ENCODE data around the gene INSRR. TPM values are rescaled to one million over a fixed set of nuclear protein-coding genes. Genes with fewer than 3 reads are reported as not detected.

INSRR gene
- total RNA-seq, 2 experiments from 2014 or later, result 0.47 to 0.54 TPM

GRCh38 chr1:156797212-156797871, 61.6 kb downstream of the INSRR start:
- Mint-ChIP-seq H3K4me1 (ENCODE audit: low read depth) (peaks cover 6% of the 10 kb centered on the region), H3K9me3 (no peaks in the 10 kb centered on the region), H3K27me3 (no peaks in the 10 kb centered on the region), H3K36me3 (ENCODE audit: low read depth) (peaks cover 45% of the 10 kb centered on the region), H3K4me3 (no peak overlapping the region), H3K27ac (no peak overlapping the region)
- ATAC-seq (peak; percentile 84), DNase-seq (peak; percentile 77)
- intact Hi-C loops (cut with micrococcal nuclease), result no loop called here
- ChIA-PET POLR2A (interaction anchor here (1.0 to 3.3 kb wide), 5 partner anchors 10 to 63 kb away, joined by 3 to 17 read pairs (median 11); partner anchors contain the start of gene NTRK1), CTCF (interaction anchor here (0.6 to 10.4 kb wide), 31 partner anchors 9 to 149 kb away, joined by 3 to 214 read pairs (median 4); partner anchors contain the start of genes INSRR, NES, NTRK1 and PEAR1)
- TF ChIP-seq CTCF (IDR thresholded peaks at IDR 0.05), result peak; percentile 91

GRCh38 chr1:156796340-156797097, 62.4 kb downstream of the INSRR start:
- Mint-ChIP-seq H3K27me3 (no peaks in the 10 kb centered on the region), H3K4me1 (ENCODE audit: low read depth) (peaks cover 4% of the 10 kb centered on the region), H3K9me3 (no peaks in the 10 kb centered on the region), H3K4me3 (no peak overlapping the region), H3K36me3 (ENCODE audit: low read depth) (peaks cover 48% of the 10 kb centered on the region), H3K27ac (no peak overlapping the region)
- DNase-seq, result no peak
- intact Hi-C loops (cut with micrococcal nuclease), result no loop called here
- no peak for ATAC-seq
- POLR2A ChIA-PET, result interaction anchor here (0.7 to 3.3 kb wide), 8 partner anchors 12 to 159 kb away, joined by 3 to 17 read pairs (median 4); partner anchors contain the start of gene NTRK1
- CTCF ChIA-PET, result interaction anchor here (0.6 to 10.4 kb wide), 24 partner anchors 9 to 148 kb away, joined by 3 to 214 read pairs (median 4); partner anchors contain the start of genes INSRR, NES, NTRK1 and PEAR1
- no peak for TF ChIP-seq CTCF (IDR thresholded peaks at IDR 0.05)

- H3K4me3 Mint-ChIP-seq, result no peak overlapping the region
- TF ChIP-seq CTCF (IDR thresholded peaks at IDR 0.05), result no peak
- peaks cover 55% of the 10 kb centered on the region for H3K36me3 Mint-ChIP-seq (ENCODE audit: low read depth)
- H3K9me3 Mint-ChIP-seq, result no peaks in the 10 kb centered on the region
- ATAC-seq (no peak), DNase-seq (no peak)
- POLR2A ChIA-PET, result interaction anchor here (0.7 to 3.3 kb wide), 7 partner anchors 13 to 160 kb away, joined by 3 to 17 read pairs (median 4); partner anchors contain the start of gene NTRK1
- no peaks in the 10 kb centered on the region for H3K4me1 Mint-ChIP-seq (ENCODE audit: low read depth)
- H3K27me3 Mint-ChIP-seq, result no peaks in the 10 kb centered on the region
- H3K27ac Mint-ChIP-seq, result no peak overlapping the region
- CTCF ChIA-PET, result interaction anchor here (1.2 to 10.4 kb wide), 7 partner anchors 39 to 106 kb away, joined by 3 to 214 read pairs (median 25); partner anchors contain the start of genes INSRR, NTRK1 and PEAR1
- intact Hi-C loops (cut with micrococcal nuclease), result no loop called here
Observed at GRCh38 chr1:156795787-156796186, 63.1 kb downstream of the INSRR start.

GRCh38 chr1:156795374-156795733, 63.6 kb downstream of the INSRR start:
- Mint-ChIP-seq H3K4me3 (no peak overlapping the region), H3K4me1 (ENCODE audit: low read depth) (no peaks in the 10 kb centered on the region), H3K36me3 (ENCODE audit: low read depth) (peaks cover 54% of the 10 kb centered on the region), H3K27me3 (no peaks in the 10 kb centered on the region), H3K27ac (no peak overlapping the region), H3K9me3 (no peaks in the 10 kb centered on the region)
- DNase-seq (no peak), ATAC-seq (no peak)
- CTCF ChIA-PET, result interaction anchor here (1.1 to 10.4 kb wide), 8 partner anchors 39 to 133 kb away, joined by 3 to 214 read pairs (median 22); partner anchors contain the start of genes INSRR, NTRK1 and PEAR1
- intact Hi-C loops (cut with micrococcal nuclease), result no loop called here
- TF ChIP-seq CTCF (IDR thresholded peaks at IDR 0.05), result no peak
- POLR2A ChIA-PET, result interaction anchor here (1.1 to 3.3 kb wide), 3 partner anchors 10 to 20 kb away, joined by 3 to 11 read pairs (median 4); no protein-coding TSS in a partner anchor

Data from activated CD8-positive, alpha-beta T cell treated with anti-CD3 and anti-CD28 coated beads for 36 hours (primary cell).